Subcutaneous abdominal adipose tissue (tissue), 5 donors: ENCODE results near the gene KCNH6.

ENCODE experiments used
- H3K27ac ChIP-seq: one replicate; pipeline ENCODE4 v1.7.0; 2013; ENCODE audit warnings: low read depth, mild to moderate bottlenecking, inconsistent platforms, low read length, moderate library complexity
- H3K27me3 ChIP-seq, 5 donors: one replicate each; pipeline ENCODE4 v1.7.0; 2013; ENCODE audit warnings: low read length in 5 of 5, inconsistent platforms in 1 of 5; ENCODE audit not compliant: control insufficient read depth in 5 of 5, insufficient read depth in 4 of 5
- H3K36me3 ChIP-seq, 5 donors: one replicate each; pipeline ENCODE4 v1.7.0; 2013; ENCODE audit warnings: low read length in 5 of 5; ENCODE audit not compliant: control insufficient read depth in 5 of 5, insufficient read depth in 5 of 5
- H3K4me1 ChIP-seq, 5 donors: one replicate each; pipeline ENCODE4 v1.7.0; 2013; ENCODE audit warnings: low read length in 5 of 5, mild to moderate bottlenecking in 3 of 5, moderate library complexity in 1 of 5; ENCODE audit not compliant: control insufficient read depth in 5 of 5, insufficient read depth in 5 of 5
- H3K4me3 ChIP-seq, 5 donors: one replicate each; pipeline ENCODE4 v1.7.0; 2013; ENCODE audit warnings: low read length in 5 of 5, low read depth in 1 of 5
- H3K9ac ChIP-seq, 5 donors: one replicate each; pipeline ENCODE4 v1.7.0; 2013; ENCODE audit warnings: low read length in 5 of 5, mild to moderate bottlenecking in 4 of 5, moderate library complexity in 3 of 5
- H3K9me3 ChIP-seq, 5 donors: one replicate each; pipeline ENCODE4 v1.7.0; 2013; ENCODE audit warnings: low read length in 5 of 5; ENCODE audit not compliant: control insufficient read depth in 5 of 5
- donor health status: healthy.
- donor health status: healthy.
- donor health status: healthy.
- donor health status: healthy.
- donor health status: healthy.

Gene KCNH6

GRCh38 chr17:63589646-63590045, 66.5 kb downstream of the KCNH6 start:
- Histone ChIP-seq H3K4me1 (no peaks in the 10 kb centered on the region), H3K9me3 (no peaks in the 10 kb centered on the region), H3K27me3 (no peaks in the 10 kb centered on the region), H3K27ac (no peak overlapping the region), H3K36me3 (peaks cover 8 to 86% (median 71%) of the 10 kb centered on the region in 5 donors), H3K4me3 (no peak overlapping the region), H3K9ac (no peak overlapping the region)

GRCh38 chr17:63592797-63593196, 69.6 kb downstream of the KCNH6 start:
- no peaks in the 10 kb centered on the region for H3K9me3 ChIP-seq
- H3K4me1 ChIP-seq: no peaks in the 10 kb centered on the region
- H3K36me3 ChIP-seq: peaks cover 0 to 54% (median 46%) of the 10 kb centered on the region in 5 donors
- no peaks in the 10 kb centered on the region for H3K27me3 ChIP-seq
- H3K4me3 ChIP-seq: no peak overlapping the region
- no peak overlapping the region for H3K9ac ChIP-seq
- no peak overlapping the region for H3K27ac ChIP-seq

GRCh38 chr17:63595132-63595531, 72.0 kb downstream of the KCNH6 start:
- H3K4me1 ChIP-seq: peaks cover under 1 to 4% (median 3%) of the 10 kb centered on the region in 5 donors
- no peak overlapping the region for H3K4me3 ChIP-seq
- H3K9me3 ChIP-seq: no peaks in the 10 kb centered on the region
- H3K36me3 ChIP-seq: peaks cover 0 to 34% (median 27%) of the 10 kb centered on the region in 5 donors
- no peaks in the 10 kb centered on the region for H3K27me3 ChIP-seq
- no peak overlapping the region for H3K9ac ChIP-seq
- H3K27ac ChIP-seq: no peak overlapping the region
